ENCODE results near the gene ITGA2. TPM values are rescaled to one million over a fixed set of nuclear protein-coding genes. Genes with fewer than 3 reads are reported as not detected.

Gene ITGA2
- total RNA-seq, 1 experiment from 2014 or later: 36.7 TPM

GRCh38 chr5:53076014-53076583 is 86.9 kb downstream of the ITGA2 start:
- Histone ChIP-seq H3K4me1 (ENCODE audit: insufficient read depth, low read length) (no peaks in the 10 kb centered on the region), H3K4me2 (ENCODE audit: low read length) (no peak overlapping the region), H3K9me3 (ENCODE audit: low read length) (no peaks in the 10 kb centered on the region), H3F3A (ENCODE audit: low read length, unreplicated experiment) (peaks cover 4% of the 10 kb centered on the region), H3K9me2 (replicated peaks; ENCODE audit: low read length) (no peaks in the 10 kb centered on the region), H3K27ac (ENCODE audit: low read length) (no peak overlapping the region), H3K9ac (ENCODE audit: low read length) (no peak overlapping the region), H4K20me1 (ENCODE audit: low read length) (no peaks in the 10 kb centered on the region), H3K27me3 (ENCODE audit: low read length) (no peaks in the 10 kb centered on the region), H3K36me3 (ENCODE audit: low read depth, low read length) (peaks cover 95% of the 10 kb centered on the region), H3K4me3 (ENCODE audit: low read length) (no peak overlapping the region), H3K79me2 (ENCODE audit: low read length) (no peaks in the 10 kb centered on the region), H2AFZ (ENCODE audit: low read length) (no peak overlapping the region)
- ChIA-PET CTCF (no interaction called here), POLR2A (ENCODE audit: unreplicated experiment) (no interaction called here)
- intact Hi-C loops (cut with micrococcal nuclease): no loop called here
- DNase-seq: no peak
- ATAC-seq: no peak
- TF ChIP-seq EZH2 (IDR thresholded peaks at IDR 0.05; ENCODE audit: low read length, unreplicated experiment) (no peak), EZH2phosphoT487 (IDR thresholded peaks at IDR 0.05; ENCODE audit: borderline replicate concordance, low read length) (no peak)
- TF ChIP-seq, protein P1, sequence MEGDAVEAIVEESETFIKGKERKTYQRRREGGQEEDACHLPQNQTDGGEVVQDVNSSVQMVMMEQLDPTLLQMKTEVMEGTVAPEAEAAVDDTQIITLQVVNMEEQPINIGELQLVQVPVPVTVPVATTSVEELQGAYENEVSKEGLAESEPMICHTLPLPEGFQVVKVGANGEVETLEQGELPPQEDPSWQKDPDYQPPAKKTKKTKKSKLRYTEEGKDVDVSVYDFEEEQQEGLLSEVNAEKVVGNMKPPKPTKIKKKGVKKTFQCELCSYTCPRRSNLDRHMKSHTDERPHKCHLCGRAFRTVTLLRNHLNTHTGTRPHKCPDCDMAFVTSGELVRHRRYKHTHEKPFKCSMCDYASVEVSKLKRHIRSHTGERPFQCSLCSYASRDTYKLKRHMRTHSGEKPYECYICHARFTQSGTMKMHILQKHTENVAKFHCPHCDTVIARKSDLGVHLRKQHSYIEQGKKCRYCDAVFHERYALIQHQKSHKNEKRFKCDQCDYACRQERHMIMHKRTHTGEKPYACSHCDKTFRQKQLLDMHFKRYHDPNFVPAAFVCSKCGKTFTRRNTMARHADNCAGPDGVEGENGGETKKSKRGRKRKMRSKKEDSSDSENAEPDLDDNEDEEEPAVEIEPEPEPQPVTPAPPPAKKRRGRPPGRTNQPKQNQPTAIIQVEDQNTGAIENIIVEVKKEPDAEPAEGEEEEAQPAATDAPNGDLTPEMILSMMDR (conservative IDR thresholded peaks at IDR 0.05; ENCODE audit: low read depth, low read length): no peak
- BruUV-seq (replicated peaks): no TSS peak

DNA sequence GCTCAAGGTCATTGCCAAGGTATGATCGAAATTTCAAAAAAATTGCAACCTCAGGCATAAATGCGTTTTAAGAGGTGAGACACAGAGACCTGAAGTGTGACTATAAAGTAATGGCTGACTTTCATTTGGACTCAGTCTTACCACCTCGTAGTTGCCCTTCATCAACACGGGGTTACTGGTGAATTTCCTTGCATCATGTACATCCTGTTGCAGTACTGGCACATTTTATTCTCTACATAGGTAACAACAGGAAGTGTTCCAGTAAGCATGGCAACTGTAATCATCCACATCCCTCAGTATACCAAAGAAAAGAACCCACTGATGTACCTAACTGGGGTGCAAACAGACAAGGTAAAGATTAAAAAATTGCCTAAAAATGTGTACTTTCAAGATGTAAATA is 91.1 kb downstream of the ITGA2 start:
- no peaks in the 10 kb centered on the region for H3K27me3 ChIP-seq (ENCODE audit: low read length)
- DNase-seq (no peak), ATAC-seq (no peak)
- H3K79me2 ChIP-seq (ENCODE audit: low read length): no peaks in the 10 kb centered on the region
- H4K20me1 ChIP-seq (ENCODE audit: low read length): no peaks in the 10 kb centered on the region
- ChIA-PET CTCF (no interaction called here), POLR2A (ENCODE audit: unreplicated experiment) (no interaction called here)
- no peak overlapping the region for H3K4me3 ChIP-seq (ENCODE audit: low read length)
- TF ChIP-seq, protein P1 (conservative IDR thresholded peaks at IDR 0.05; ENCODE audit: low read depth, low read length): no peak
- TF ChIP-seq EZH2phosphoT487 (IDR thresholded peaks at IDR 0.05; ENCODE audit: borderline replicate concordance, low read length): no peak
- TF ChIP-seq EZH2 (IDR thresholded peaks at IDR 0.05; ENCODE audit: low read length, unreplicated experiment): no peak
- H3K36me3 ChIP-seq (ENCODE audit: low read depth, low read length): peaks cover 95% of the 10 kb centered on the region
- H3K4me2 ChIP-seq (ENCODE audit: low read length): no peak overlapping the region
- no peaks in the 10 kb centered on the region for H3K9me3 ChIP-seq (ENCODE audit: low read length)
- intact Hi-C loops (cut with micrococcal nuclease): no loop called here
- no TSS peak for BruUV-seq (replicated peaks)
- no peak overlapping the region for H3K9ac ChIP-seq (ENCODE audit: low read length)
- no peaks in the 10 kb centered on the region for H3K9me2 ChIP-seq (replicated peaks; ENCODE audit: low read length)
- no peaks in the 10 kb centered on the region for H3K4me1 ChIP-seq (ENCODE audit: insufficient read depth, low read length)
- no peak overlapping the region for H3K27ac ChIP-seq (ENCODE audit: low read length)
- H3F3A ChIP-seq (ENCODE audit: low read length, unreplicated experiment): no peaks in the 10 kb centered on the region
- no peak overlapping the region for H2AFZ ChIP-seq (ENCODE audit: low read length)

- ChIA-PET POLR2A (ENCODE audit: unreplicated experiment) (no interaction called here), CTCF (interaction anchor here (0.5 kb wide), 1 partner anchor 355 kb away, joined by 3 read pairs; no protein-coding TSS in a partner anchor)
- Histone ChIP-seq H3K9me2 (replicated peaks; ENCODE audit: low read length) (no peaks in the 10 kb centered on the region), H3K9me3 (ENCODE audit: low read length) (no peaks in the 10 kb centered on the region), H3K9ac (ENCODE audit: low read length) (no peak overlapping the region), H3K4me3 (ENCODE audit: low read length) (no peak overlapping the region), H3K27me3 (ENCODE audit: low read length) (no peaks in the 10 kb centered on the region), H4K20me1 (ENCODE audit: low read length) (no peaks in the 10 kb centered on the region), H3K4me1 (ENCODE audit: insufficient read depth, low read length) (no peaks in the 10 kb centered on the region), H3K27ac (ENCODE audit: low read length) (no peak overlapping the region), H3K79me2 (ENCODE audit: low read length) (no peaks in the 10 kb centered on the region), H3K36me3 (ENCODE audit: low read depth, low read length) (peaks cover 79% of the 10 kb centered on the region), H3K4me2 (ENCODE audit: low read length) (no peak overlapping the region), H3F3A (ENCODE audit: low read length, unreplicated experiment) (no peaks in the 10 kb centered on the region), H2AFZ (ENCODE audit: low read length) (no peak overlapping the region)
- ATAC-seq: no peak
- TF ChIP-seq EZH2 (IDR thresholded peaks at IDR 0.05; ENCODE audit: low read length, unreplicated experiment): no peak
- TF ChIP-seq EZH2phosphoT487 (IDR thresholded peaks at IDR 0.05; ENCODE audit: borderline replicate concordance, low read length): no peak
- TF ChIP-seq, protein P1 (conservative IDR thresholded peaks at IDR 0.05; ENCODE audit: low read depth, low read length): no peak
- no TSS peak for BruUV-seq (replicated peaks)
- intact Hi-C loops (cut with micrococcal nuclease): no loop called here
- DNase-seq: no peak
Measured at GRCh38 chr5:53083927-53084326, 94.8 kb downstream of the ITGA2 start.
